GM19372 (cell line): ENCODE results near the gene NPIPA3.
A peak's percentile ranks its signal among the peaks of the same experiment; 100 is the strongest.
"Not testable (repeated sequence)": the region's sequence is repeated elsewhere in the genome, so short reads cannot be mapped to it uniquely, and the experiment has no call there.

Experiments used
- ATAC-seq: cut with Tn5 transposase; IDR thresholded peaks from one replicate; pipeline ENCODE4 v1.9.1; 2021; ENCODE audit warnings: mild to moderate bottlenecking, low read depth, moderate library complexity; ENCODE audit not compliant: unreplicated experiment

The NPIPA3 gene

GRCh38 chr16:14703156-14704011 is at the start of gene NPIPA3:
Gene NPIPA3, plus strand, starts transcription at chr16:14703411. Its CDS starts 5,533 bp downstream, at chr16:14708944.
- ATAC-seq: peak; percentile 98

- ATAC-seq: no peak
Observed at GRCh38 chr16:14658063-14658462, 45.1 kb upstream of the NPIPA3 start.

DNA sequence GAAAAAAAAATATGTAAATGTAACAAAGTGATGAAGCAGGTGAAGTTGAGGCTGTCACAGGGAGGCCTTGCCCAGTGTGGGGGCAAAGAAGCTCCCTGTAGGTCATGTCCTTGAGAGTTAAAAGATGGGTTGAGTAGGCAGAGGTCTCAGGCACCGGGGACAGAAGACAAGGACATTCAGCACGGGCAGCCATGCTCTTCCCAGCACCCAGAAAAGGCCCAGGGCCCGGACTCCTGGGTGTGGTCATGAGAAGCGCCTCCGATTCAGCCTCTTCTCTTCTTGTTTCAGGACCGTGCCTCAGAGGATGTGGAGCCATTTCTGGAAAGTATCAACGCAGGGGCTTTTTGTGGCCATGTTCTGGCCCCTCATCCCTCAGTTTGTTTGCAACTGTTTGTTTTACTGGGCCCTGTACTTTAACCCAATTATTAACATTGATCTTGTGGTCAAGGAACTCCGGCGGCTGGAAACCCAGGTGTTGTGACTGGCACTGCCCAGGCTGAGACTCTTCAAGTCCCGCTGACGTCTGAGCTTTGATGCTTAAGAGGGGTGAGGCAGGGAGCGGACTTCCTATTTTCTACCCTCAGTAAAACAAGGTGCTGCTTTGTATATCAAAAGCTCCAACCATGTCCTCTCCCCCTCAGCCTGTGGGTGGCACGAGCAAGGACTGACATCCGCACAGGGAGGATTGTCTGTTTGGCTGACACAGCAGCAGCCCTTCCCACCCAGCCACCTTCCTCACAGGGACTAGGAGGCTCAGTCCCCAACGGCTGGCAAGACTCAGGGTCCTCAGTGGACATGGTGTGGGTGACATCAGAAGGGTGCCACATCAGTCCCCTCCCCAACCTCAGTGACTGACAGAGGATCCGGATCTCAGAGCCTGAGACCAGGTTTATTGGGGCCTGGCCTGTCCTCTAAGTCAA is 35.6 kb upstream of the NPIPA3 start:
- ATAC-seq: no peak

- ATAC-seq: no peak
Observed at GRCh38 chr16:14668556-14669223, 34.5 kb upstream of the NPIPA3 start.

DNA sequence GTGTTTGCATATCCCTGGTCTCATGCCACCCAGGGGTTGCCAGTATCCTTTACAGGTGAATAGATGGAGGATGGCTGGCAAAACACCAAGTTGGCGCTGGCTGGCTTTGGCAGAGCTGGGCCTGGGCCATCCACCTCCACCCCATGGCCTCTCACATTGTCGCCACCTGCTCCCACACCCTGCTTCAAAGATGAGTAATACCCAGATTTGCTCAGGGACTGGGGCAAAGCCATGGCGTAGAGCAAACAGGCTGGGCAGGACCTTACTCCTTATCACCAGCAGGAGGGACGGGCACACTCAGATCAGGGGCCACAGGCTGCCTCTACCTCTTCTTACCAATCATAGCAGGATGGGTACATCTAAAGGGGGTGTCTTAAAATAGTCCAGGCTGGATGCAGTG is 33.4 kb upstream of the NPIPA3 start:
- ATAC-seq: no peak

DNA sequence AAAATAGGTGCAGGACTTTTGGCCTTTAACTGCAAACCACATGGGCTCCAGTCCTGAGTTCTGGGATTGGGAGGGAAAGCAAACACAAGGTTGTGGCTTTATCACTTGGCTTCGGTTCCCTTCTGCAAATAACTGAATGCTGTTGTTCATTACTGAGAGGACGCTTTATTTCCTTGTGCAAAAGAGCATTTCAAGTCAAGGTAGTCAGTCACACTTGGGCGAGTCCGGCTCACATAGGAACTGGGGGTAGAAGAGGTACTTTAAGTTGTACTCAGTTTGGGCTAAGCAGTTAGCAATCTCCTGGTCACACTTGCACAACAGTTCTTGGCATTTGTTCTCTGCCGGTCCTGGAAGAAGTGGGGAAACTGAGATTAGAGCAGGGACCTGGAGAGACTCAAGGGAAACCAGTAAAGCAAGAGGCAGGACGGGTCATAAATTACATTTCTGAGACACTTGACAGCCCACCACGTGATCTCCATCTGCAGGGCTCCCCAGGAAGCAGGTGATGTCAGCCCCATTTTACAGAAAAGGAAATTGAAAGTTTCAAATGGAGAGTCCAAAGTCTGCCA is 30.7 kb upstream of the NPIPA3 start:
- ATAC-seq: no peak

- no peak for ATAC-seq
Observed at GRCh38 chr16:14676633-14677032, 26.6 kb upstream of the NPIPA3 start.

DNA sequence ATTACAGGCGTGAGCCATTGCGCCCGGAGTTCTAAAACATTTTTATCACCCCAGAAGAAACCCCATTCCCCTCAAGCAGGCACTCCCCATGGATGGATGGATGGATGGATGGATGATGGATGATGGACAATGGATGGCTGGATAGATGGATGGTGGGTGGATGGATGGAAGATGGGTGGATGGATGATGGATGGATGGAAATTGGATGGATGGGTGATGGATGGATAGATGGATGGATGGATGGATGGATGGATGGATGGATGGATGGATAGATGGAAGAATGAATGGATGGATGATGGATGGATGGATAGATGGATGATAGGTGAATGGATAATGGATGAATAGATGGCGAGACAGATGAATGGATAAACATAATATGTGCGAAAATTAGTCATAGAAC is 25.6 kb upstream of the NPIPA3 start:
- no peak for ATAC-seq

DNA sequence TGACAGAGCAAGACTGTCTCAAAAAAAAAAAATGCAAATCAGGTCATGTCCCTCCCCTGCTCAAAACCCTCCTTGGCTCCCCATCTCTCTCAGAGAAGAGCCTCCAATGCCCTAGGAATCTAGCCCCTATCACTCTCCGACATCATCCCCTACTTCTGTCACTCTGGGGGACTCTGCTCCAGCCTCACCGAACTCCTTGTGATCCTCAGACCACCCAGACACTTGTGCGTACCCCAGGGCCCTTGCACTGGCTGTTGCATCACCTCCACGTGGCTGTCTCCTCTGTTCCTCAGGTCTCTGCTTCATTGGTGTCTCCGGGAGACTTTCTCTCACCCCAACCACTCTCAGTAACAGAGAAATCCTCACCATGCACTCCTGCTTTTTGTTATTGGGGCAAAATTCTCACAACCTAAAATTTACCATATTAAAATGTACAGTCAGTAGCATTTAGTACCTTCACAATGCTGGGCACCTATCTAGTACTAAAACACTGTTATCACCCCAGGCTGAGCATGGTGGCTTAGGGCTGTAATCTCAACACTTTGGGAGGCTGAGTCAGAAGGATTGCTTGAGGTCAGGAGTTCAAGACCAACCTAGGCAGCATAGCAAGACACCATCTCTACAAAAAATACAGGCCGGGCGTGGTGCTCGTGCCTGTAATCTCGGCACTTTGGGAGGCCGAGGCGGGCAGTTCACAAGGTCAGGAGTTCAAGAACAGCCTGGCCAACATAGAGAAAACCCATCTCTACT is 24.3 kb upstream of the NPIPA3 start:
- ATAC-seq: no peak

GRCh38 chr16:14680396-14680795 is 22.8 kb upstream of the NPIPA3 start:
- not testable (repeated sequence) for ATAC-seq

- ATAC-seq: no peak
Observed at GRCh38 chr16:14681115-14681514, 22.1 kb upstream of the NPIPA3 start.

DNA sequence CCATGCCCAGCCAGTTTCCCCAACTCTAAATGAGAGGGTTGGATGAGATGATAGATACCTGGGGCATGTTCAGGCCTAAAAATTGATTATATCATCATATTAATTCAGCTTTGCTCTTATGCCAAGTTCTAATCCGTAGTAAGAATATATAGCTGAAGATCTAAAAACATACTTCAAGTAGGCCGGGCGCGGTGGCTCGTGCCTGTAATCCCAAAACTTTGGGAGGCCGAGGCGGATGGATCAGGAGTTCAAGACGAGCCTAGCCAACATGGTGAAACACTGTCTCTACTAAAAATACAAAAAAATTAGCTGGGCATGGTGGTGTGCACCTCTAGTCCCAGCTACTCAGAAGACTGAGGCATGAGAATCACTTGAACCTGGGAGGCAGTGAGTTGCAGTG is 21.1 kb upstream of the NPIPA3 start:
- no peak for ATAC-seq

DNA sequence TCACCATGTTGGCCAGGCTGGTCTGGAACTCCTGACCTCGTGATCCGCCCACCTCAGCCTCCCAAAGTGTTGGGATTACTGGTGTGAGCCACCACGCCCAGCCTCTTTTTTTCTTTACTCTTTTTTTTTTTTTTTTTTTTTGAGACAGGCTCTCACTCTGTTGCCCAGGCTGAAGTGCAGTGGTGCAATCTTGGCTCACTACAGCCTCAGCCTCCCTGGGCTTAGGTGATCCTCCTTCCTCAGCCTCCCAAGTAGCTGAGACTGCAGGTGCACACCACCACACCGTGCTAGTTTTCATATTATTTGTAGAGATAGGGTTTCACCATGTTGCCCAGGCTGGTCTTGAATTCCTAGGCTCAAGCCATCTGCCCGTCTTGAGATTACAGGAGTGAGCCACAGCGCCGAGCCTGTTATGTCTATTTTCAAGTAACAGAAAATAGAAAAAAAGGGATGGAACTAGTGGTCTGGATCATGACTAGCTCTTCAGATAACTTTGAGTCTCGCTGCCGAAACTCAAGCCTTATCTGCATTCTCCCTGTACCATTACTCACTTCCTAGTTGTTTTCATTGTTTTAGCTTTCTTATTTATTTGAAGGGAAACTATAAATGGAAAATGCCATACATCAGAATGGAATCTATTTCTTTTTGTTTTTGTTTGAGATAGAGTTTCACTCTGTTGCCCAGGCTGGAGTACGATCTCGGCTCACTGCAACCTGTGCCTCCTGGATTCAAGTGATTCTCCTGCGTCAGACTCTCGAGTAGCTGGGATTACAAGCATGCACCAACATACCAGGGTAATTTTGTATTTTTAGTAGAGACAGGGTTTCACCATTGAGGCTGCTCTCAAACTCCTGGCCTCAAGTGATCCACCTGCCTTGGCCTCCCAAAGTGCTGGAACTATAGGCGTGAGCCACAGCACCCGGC is 17.1 kb upstream of the NPIPA3 start:
- ATAC-seq: not testable (repeated sequence)

- ATAC-seq: not testable (repeated sequence)
Observed at GRCh38 chr16:14694129-14694528, 9.1 kb upstream of the NPIPA3 start, which contains the start of gene PLA2G10. Gene PLA2G10, minus strand, starts transcription at chr16:14694308. Its CDS starts 79 bp downstream, at chr16:14694229.

DNA sequence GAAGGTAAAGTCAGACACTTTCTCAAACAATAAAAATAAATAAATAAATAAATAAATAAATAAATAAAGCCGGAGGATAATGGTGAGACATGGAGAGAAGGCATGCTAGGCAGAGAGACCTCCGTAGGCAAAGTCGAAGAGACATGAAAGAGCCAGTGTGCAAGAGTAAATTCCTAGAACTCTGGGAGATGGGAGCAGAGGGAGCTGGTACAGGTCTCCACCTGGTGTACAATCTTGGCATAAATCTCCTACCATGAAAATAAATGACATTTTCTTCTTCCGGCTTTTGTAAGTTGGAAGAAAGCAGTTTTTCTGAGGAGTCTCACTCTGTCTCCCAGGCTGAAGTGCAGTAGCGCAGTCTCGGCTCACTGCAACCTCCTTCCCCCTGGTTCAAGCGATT is 1.4 kb upstream of the NPIPA3 start:
- ATAC-seq: not testable (repeated sequence)

- ATAC-seq: not testable (repeated sequence)
Observed at GRCh38 chr16:14702672-14703071, 539 bp upstream of the NPIPA3 start.

DNA sequence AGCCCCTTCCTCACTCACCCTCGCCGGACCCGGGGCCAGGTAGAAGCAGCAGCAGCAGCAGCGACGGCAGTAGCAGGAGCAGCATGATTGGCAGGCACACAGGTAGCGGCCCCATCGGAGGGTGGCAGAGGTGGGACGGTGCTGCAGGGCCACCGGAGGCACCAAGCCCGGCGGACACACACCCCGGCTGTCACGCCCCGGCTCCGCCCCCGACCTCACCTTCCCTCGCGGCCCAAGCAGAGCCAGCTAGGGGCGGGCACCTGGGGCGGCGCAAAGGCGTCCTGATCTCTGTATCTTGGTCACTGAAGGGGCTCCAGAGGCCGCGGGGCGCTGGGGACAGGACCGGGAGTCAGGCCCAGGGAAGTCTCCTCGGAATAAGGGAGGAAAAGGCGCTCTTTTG is 30.0 kb downstream of the NPIPA3 start:
- ATAC-seq: not testable (repeated sequence)

DNA sequence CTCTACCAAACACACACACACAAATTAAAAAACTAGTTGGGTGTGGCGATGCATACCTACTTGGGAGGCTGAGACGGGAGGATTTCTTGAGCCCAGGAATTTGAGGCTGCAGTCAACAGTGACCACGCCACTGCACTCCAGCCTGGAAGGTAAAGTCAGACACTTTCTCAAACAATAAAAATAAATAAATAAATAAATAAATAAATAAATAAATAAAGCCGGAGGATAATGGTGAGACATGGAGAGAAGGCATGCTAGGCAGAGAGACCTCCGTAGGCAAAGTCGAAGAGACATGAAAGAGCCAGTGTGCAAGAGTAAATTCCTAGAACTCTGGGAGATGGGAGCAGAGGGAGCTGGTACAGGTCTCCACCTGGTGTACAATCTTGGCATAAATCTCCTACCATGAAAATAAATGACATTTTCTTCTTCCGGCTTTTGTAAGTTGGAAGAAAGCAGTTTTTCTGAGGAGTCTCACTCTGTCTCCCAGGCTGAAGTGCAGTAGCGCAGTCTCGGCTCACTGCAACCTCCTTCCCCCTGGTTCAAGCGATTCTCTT is 37.7 kb downstream of the NPIPA3 start:
- not testable (repeated sequence) for ATAC-seq
